Superior temporal gyrus (tissue), 1 donor: ENCODE measurements around the gene ADAM30.

ENCODE experiments used
- DNase-seq: peaks from one replicate; pipeline ENCODE4 v3.0.0-alpha.2; 2016; ENCODE audit errors: extremely low spot score

ADAM30 gene

GRCh38 chr1:119908661-119909060, 12.3 kb upstream of the ADAM30 start:
- DNase-seq: no peak

GRCh38 chr1:119906927-119907652, 10.8 kb upstream of the ADAM30 start:
- no peak for DNase-seq

GRCh38 chr1:119903443-119903835, 7.1 kb upstream of the ADAM30 start:
- DNase-seq: no peak

GRCh38 chr1:119902775-119903442, 6.6 kb upstream of the ADAM30 start:
- DNase-seq: no peak

GRCh38 chr1:119898981-119899720, 2.8 kb upstream of the ADAM30 start:
- DNase-seq: no peak

GRCh38 chr1:119898530-119898929, 2.2 kb upstream of the ADAM30 start:
- no peak for DNase-seq

GRCh38 chr1:119895102-119895501, 1.2 kb downstream of the ADAM30 start:
- DNase-seq: no peak

GRCh38 chr1:119893827-119894700, 2.3 kb downstream of the ADAM30 start:
- no peak for DNase-seq

- DNase-seq: no peak
Measured at GRCh38 chr1:119893238-119893791, 3.0 kb downstream of the ADAM30 start.

GRCh38 chr1:119891386-119891785, 4.9 kb downstream of the ADAM30 start:
- DNase-seq: no peak

GRCh38 chr1:119888476-119888875, 7.8 kb downstream of the ADAM30 start:
- DNase-seq: no peak

- no peak for DNase-seq
Measured at GRCh38 chr1:119887427-119887826, 8.9 kb downstream of the ADAM30 start.

- no peak for DNase-seq
Measured at GRCh38 chr1:119885903-119886783, 10.2 kb downstream of the ADAM30 start.

GRCh38 chr1:119884711-119885110, 11.6 kb downstream of the ADAM30 start:
- DNase-seq: peak; percentile 19

GRCh38 chr1:119883826-119884225, 12.5 kb downstream of the ADAM30 start:
- no peak for DNase-seq

GRCh38 chr1:119882132-119883049, 13.9 kb downstream of the ADAM30 start:
- DNase-seq: no peak

GRCh38 chr1:119879510-119880434, 16.5 kb downstream of the ADAM30 start:
- no peak for DNase-seq

- DNase-seq: no peak
Measured at GRCh38 chr1:119878171-119878570, 18.1 kb downstream of the ADAM30 start.
